HepG2 (cell line): ENCODE measurements around the gene CES3. TPM values are rescaled to one million over a fixed set of nuclear protein-coding genes. Genes with fewer than 3 reads are reported as not detected.

Experiments used
- BRCA1 ChIP-seq: sonication (generic); formaldehyde crosslinking; IDR thresholded peaks from 2 replicates; pipeline ENCODE4 v1.4.0; 2020; ENCODE audit warnings: missing genetic modification reagents
- EP300 ChIP-seq, 3 experiments: sonication (generic) in 1 of 3; formaldehyde crosslinking in 1 of 3; IDR thresholded peaks; 2 replicates each; pipeline versions ENCODE4 v1.5.1 to v1.6.1; 2011 to 2020; ENCODE audit warnings: low read depth in 2 of 3, low read length in 2 of 3, borderline replicate concordance in 1 of 3, improper control_type of control experiment in 1 of 3, mild to moderate bottlenecking in 1 of 3, missing genetic modification reagents in 1 of 3, moderate library complexity in 1 of 3
- FOXJ3 ChIP-seq: sonication (generic); formaldehyde crosslinking; IDR thresholded peaks from 2 replicates; pipeline ENCODE4 v1.4.0; 2020; ENCODE audit warnings: missing genetic modification reagents, mild to moderate bottlenecking, borderline replicate concordance
- FOXM1 ChIP-seq: sonication (generic); formaldehyde crosslinking; IDR thresholded peaks from 2 replicates; pipeline ENCODE4 v1.5.0; 2020; ENCODE audit warnings: missing genetic modification reagents
- FOXO4 ChIP-seq: sonication (generic); formaldehyde crosslinking; conservative IDR thresholded peaks from 2 replicates; pipeline ENCODE4 v1.8.1; 2023; ENCODE audit warnings: missing genetic modification reagents
- ISX ChIP-seq: sonication (generic); formaldehyde crosslinking; conservative IDR thresholded peaks from 2 replicates; pipeline ENCODE4 v1.5.0; 2020; ENCODE audit warnings: missing genetic modification reagents
- MIER3 ChIP-seq: IDR thresholded peaks from 2 replicates; pipeline ENCODE4 v1.6.1; 2016; ENCODE audit warnings: missing compliant biosample characterization, borderline replicate concordance
- PAX8 ChIP-seq: sonication (generic); formaldehyde crosslinking; IDR thresholded peaks from 2 replicates; pipeline ENCODE4 v1.8.0; 2022; ENCODE audit warnings: mild to moderate bottlenecking, missing genetic modification reagents, borderline replicate concordance
- SP2 ChIP-seq: sonication (generic); formaldehyde crosslinking; IDR thresholded peaks from 2 replicates; pipeline ENCODE4 v1.5.1; 2020; ENCODE audit warnings: mild to moderate bottlenecking, missing genetic modification reagents
- THRA ChIP-seq: sonication (generic); formaldehyde crosslinking; IDR thresholded peaks from 2 replicates; pipeline ENCODE4 v1.4.0; 2020; ENCODE audit warnings: missing genetic modification reagents, borderline replicate concordance
- TIGD3 ChIP-seq: sonication (generic); formaldehyde crosslinking; IDR thresholded peaks from 2 replicates; pipeline ENCODE4 v1.5.1; 2020; ENCODE audit warnings: mild to moderate bottlenecking, missing genetic modification reagents, borderline replicate concordance
- ZMAT3 ChIP-seq: sonication (generic); formaldehyde crosslinking; conservative IDR thresholded peaks from 2 replicates; pipeline ENCODE4 v1.7.0; 2021; ENCODE audit warnings: missing genetic modification reagents
- ZNF18 ChIP-seq: sonication (generic); formaldehyde crosslinking; IDR thresholded peaks from 2 replicates; pipeline ENCODE4 v1.8.0; 2022; ENCODE audit warnings: mild to moderate bottlenecking, missing genetic modification reagents; ENCODE audit not compliant: insufficient replicate concordance
- ZNF251 ChIP-seq: sonication (generic); formaldehyde crosslinking; IDR thresholded peaks from 2 replicates; pipeline ENCODE4 v1.9.0; 2021; ENCODE audit warnings: mild to moderate bottlenecking, missing genetic modification reagents
- ZNF30 ChIP-seq: sonication (generic); formaldehyde crosslinking; IDR thresholded peaks from 2 replicates; pipeline ENCODE4 v1.5.0; 2020; ENCODE audit warnings: mild to moderate bottlenecking, missing genetic modification reagents
- ZNF550 ChIP-seq: sonication (generic); formaldehyde crosslinking; IDR thresholded peaks from 2 replicates; pipeline ENCODE4 v1.4.0; 2020; ENCODE audit warnings: mild to moderate bottlenecking, missing genetic modification reagents, borderline replicate concordance
- ZXDC ChIP-seq: sonication (generic); formaldehyde crosslinking; IDR thresholded peaks from 2 replicates; pipeline ENCODE4 v1.5.0; 2020; ENCODE audit warnings: mild to moderate bottlenecking, missing genetic modification reagents
- polyA plus RNA-seq, 8 experiments: library from polyadenylated mRNA; depleted of rRNA in 3 of 8; stranded (reverse) in 7 of 8; unstranded in 1 of 8; fragments of >200 nt; fragmentation: Illumina TruSeq in 4 of 8; extraction: Trizol in 4 of 8; gene quantifications; 2 replicates each; pipeline versions ENCODE4 v1.2.1 to v1.2.3, GENCODE V29; 2011 to 2016; ENCODE audit warnings: low read depth in 4 of 8, missing spikeins in 1 of 8, mixed read lengths in 1 of 8; ENCODE audit not compliant: insufficient read depth in 1 of 8
- total RNA-seq, 5 experiments: library from RNA; depleted of rRNA; stranded (reverse); fragments of >200 nt; fragmentation: Illumina TruSeq; extraction: Trizol; gene quantifications; 2 replicates each; pipeline ENCODE4 v1.2.3, GENCODE V29; 2016; ENCODE audit warnings: low read depth in 1 of 5

The CES3 gene
- total and polyA plus RNA-seq, 2 of the 13 experiments (the other 11 are each of a cell fraction or from before 2014, with no cell fraction given): 6.6 to 17.4 TPM

- TF ChIP-seq FOXM1 (CRISPR knock-in tag) (peak; percentile 77), THRA (CRISPR knock-in tag) (peak; percentile 69; the same call in 1 of the 2 replicates), FOXO4 (no peak), BRCA1 (CRISPR knock-in tag) (peak; percentile 95), ZMAT3 (CRISPR knock-in tag) (peak; percentile 97), ZNF30 (CRISPR knock-in tag) (peak; percentile 69; the same call in 1 of the 2 replicates), TIGD3 (peak; percentile 98), ZNF550 (CRISPR knock-in tag) (no peak), SP2 (CRISPR knock-in tag) (peak; percentile 78), ZXDC (CRISPR knock-in tag) (no peak; the same call in 1 of the 2 replicates), ISX (0 out of 2 replicates have a peak, but pooled peaks have one; percentile 47), ZNF251 (CRISPR knock-in tag) (no peak), FOXJ3 (CRISPR knock-in tag) (peak; percentile 66), PAX8 (CRISPR knock-in tag) (peak; percentile 64; the same call in 1 of the 2 replicates), MIER3 (CRISPR knock-in tag) (peak; percentile 78; the same call in 1 of the 2 replicates), ZNF18 (peak; percentile 78), EP300 (IDR thresholded peaks at IDR 0.05; ENCODE audit: low read depth in 2 of 2, low read length in 2 of 2) (peak; percentile 22 to 61; a peak in 2 of 4 replicates), EP300 (CRISPR knock-in tag; IDR thresholded peaks at IDR 0.05; ENCODE audit: borderline replicate concordance) (no peak)
Observed at GRCh38 chr16:66934138-66934838, 26.8 kb upstream of the CES3 start, which contains the start of gene CIAO2B (continued).
